ENCODE data around the gene TTLL4.

DNA sequence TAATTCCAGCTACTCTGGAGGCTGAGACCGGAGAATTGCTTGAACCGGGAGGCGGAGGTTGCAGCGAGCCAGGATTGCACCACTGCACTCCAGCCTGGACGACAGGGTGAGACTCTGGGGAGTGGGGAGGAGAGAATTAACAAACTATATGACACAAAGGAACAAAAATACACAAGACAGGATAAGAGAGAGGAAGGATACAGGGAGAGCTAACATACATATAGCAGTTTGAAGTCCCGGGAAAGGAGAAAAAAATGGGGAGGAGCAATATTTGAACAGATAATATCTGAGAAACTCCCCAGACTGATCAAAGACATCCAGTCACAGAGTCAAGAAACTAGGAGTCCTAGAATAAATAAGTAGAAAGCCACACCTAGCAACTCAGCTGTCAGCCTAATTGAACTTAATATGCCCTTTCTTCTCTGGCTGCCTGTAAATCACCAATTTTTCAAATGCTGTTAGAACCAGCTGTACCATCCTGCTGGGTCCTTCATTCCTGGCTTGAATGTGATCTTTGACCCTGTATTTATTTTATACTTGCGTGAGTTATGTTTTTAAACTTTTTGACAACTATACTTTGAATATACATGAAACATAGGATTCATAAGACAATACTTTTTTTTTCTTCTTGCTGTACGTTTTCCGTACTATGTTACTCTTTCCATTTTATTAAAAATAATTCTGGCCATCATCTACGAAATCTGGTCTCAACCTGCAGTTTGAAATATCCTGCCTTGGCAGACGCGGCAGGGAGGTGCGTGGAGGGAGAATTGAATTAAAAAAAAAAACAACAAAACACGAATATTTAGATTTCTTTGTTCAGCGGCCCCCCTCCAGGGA lies 70.4 kb downstream of the TTLL4 start:
- TF ChIP-seq EGR1 (IDR thresholded peaks at IDR 0.05) (no peak), EP300 (IDR thresholded peaks at IDR 0.05; ENCODE audit: borderline replicate concordance) (no peak), FOXM1 (IDR thresholded peaks at IDR 0.05; ENCODE audit: borderline replicate concordance, low read depth) (no peak), TCF12 (IDR thresholded peaks at IDR 0.05; ENCODE audit: low read depth) (no peak), RAD21 (IDR thresholded peaks at IDR 0.05; ENCODE audit: low read depth) (no peak), NFIC (IDR thresholded peaks at IDR 0.05) (no peak), TAF1 (IDR thresholded peaks at IDR 0.05; ENCODE audit: low read depth) (no peak), YY1 (IDR thresholded peaks at IDR 0.05; ENCODE audit: low read depth) (no peak), TEAD4 (IDR thresholded peaks at IDR 0.05) (no peak)
- TF ChIP-seq, protein P1, sequence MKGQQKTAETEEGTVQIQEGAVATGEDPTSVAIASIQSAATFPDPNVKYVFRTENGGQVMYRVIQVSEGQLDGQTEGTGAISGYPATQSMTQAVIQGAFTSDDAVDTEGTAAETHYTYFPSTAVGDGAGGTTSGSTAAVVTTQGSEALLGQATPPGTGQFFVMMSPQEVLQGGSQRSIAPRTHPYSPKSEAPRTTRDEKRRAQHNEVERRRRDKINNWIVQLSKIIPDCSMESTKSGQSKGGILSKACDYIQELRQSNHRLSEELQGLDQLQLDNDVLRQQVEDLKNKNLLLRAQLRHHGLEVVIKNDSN (IDR thresholded peaks at IDR 0.05), result no peak
- TF ChIP-seq, protein P2, sequence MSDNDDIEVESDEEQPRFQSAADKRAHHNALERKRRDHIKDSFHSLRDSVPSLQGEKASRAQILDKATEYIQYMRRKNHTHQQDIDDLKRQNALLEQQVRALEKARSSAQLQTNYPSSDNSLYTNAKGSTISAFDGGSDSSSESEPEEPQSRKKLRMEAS (IDR thresholded peaks at IDR 0.05), result no peak
